Liver (tissue), 9 donors: ENCODE data around the gene SFXN5. TPM values are rescaled to one million over a fixed set of nuclear protein-coding genes. Genes with fewer than 3 reads are reported as not detected.

Experiments used
- DNase-seq: peaks from one replicate; pipeline ENCODE4 v3.0.0-alpha.2; 2017; ENCODE audit warnings: low spot score
- H3K27ac ChIP-seq, 2 donors: one replicate each; pipeline ENCODE4 v1.7.0; 2013; ENCODE audit warnings: inconsistent platforms in 2 of 2, low read length in 2 of 2, control low read depth in 1 of 2, low read depth in 1 of 2, mild to moderate bottlenecking in 1 of 2
- H3K27me3 ChIP-seq, 4 donors: one replicate each; pipeline versions ENCODE4 v1.6.1 to v1.7.0; 2013; ENCODE audit warnings: low read length in 3 of 4, inconsistent platforms in 1 of 4, mild to moderate bottlenecking in 1 of 4, moderate library complexity in 1 of 4; ENCODE audit not compliant: control insufficient read depth in 4 of 4, insufficient read depth in 4 of 4
- H3K36me3 ChIP-seq, 4 donors: one replicate each; pipeline versions ENCODE4 v1.6.1 to v1.7.0; 2013; ENCODE audit warnings: low read length in 3 of 4, mild to moderate bottlenecking in 3 of 4, low read depth in 1 of 4, moderate library complexity in 1 of 4; ENCODE audit not compliant: control insufficient read depth in 4 of 4, insufficient read depth in 3 of 4
- H3K4me1 ChIP-seq, 4 donors: one replicate each; pipeline versions ENCODE4 v1.6.1 to v1.7.0; 2013; ENCODE audit warnings: low read length in 3 of 4, mild to moderate bottlenecking in 3 of 4, moderate library complexity in 1 of 4; ENCODE audit not compliant: control insufficient read depth in 4 of 4, insufficient read depth in 4 of 4
- H3K4me3 ChIP-seq, 3 donors: one replicate each; pipeline versions ENCODE4 v1.6.1 to v1.7.0; 2013; ENCODE audit warnings: low read length in 3 of 3, control low read depth in 1 of 3, low read depth in 1 of 3, mild to moderate bottlenecking in 1 of 3
- H3K9ac ChIP-seq, 2 donors: one replicate each; pipeline ENCODE4 v1.7.0; 2013; ENCODE audit warnings: low read length in 2 of 2, mild to moderate bottlenecking in 2 of 2, moderate library complexity in 2 of 2, control low read depth in 1 of 2, low read depth in 1 of 2
- H3K9me3 ChIP-seq, 4 donors: one replicate each; pipeline versions ENCODE4 v1.6.1 to v1.7.0; 2013; ENCODE audit warnings: low read length in 3 of 4; ENCODE audit not compliant: control insufficient read depth in 4 of 4
- EGR1 ChIP-seq, 2 donors: IDR thresholded peaks; 2 replicates each; pipeline ENCODE4 v1.6.1; 2016 to 2018; ENCODE audit warnings: antibody characterized with exemption in 2 of 2, low read depth in 2 of 2
- FOXA2 ChIP-seq: IDR thresholded peaks from 2 replicates; pipeline ENCODE4 v1.6.1; 2016; ENCODE audit warnings: antibody characterized with exemption
- HNF4A ChIP-seq, 2 donors: conservative IDR thresholded peaks; 2 replicates each; pipeline ENCODE4 v1.6.1; 2016; ENCODE audit warnings: antibody characterized with exemption in 2 of 2, mild to moderate bottlenecking in 2 of 2
- JUND ChIP-seq, 2 donors: IDR thresholded peaks; 2 replicates each; pipeline ENCODE4 v1.6.1; 2016; ENCODE audit warnings: antibody characterized with exemption in 2 of 2
- MAX ChIP-seq: IDR thresholded peaks from 2 replicates; pipeline ENCODE4 v1.6.1; 2016; ENCODE audit warnings: antibody characterized with exemption
- RAD21 ChIP-seq, 2 donors: IDR thresholded peaks; 2 replicates each; pipeline ENCODE4 v1.6.1; 2016; ENCODE audit warnings: antibody characterized with exemption in 2 of 2, mild to moderate bottlenecking in 2 of 2
- RXRA ChIP-seq, 2 donors: IDR thresholded peaks; 2 replicates each; pipeline ENCODE4 v1.6.1; 2017 to 2018; ENCODE audit warnings: antibody characterized with exemption in 2 of 2, mild to moderate bottlenecking in 1 of 2
- WGBS: extraction: QIAGEN DNeasy Blood & Tissue Kit; methylation state at CpG from one replicate; pipeline ENCODE4 v1.1.7; 2013; 5-methylcytosine and 5-hydroxymethylcytosine counted together
- polyA plus RNA-seq, 2 donors: library from polyadenylated mRNA; stranded (reverse) in 1 of 2; unstranded in 1 of 2; fragments of 200-250 nt in 1 of 2; fragments of >200 nt in 1 of 2; fragmentation: Nextera tagmentation in 1 of 2; extraction: Ambion mirVana in 1 of 2; gene quantifications; one replicate each; pipeline versions ENCODE4 v1.2.1 to v1.2.3, GENCODE V29; 2013 to 2015
- total RNA-seq, 2 donors: library from RNA; depleted of rRNA; stranded (reverse); fragments of >200 nt; gene quantifications; one replicate each; pipeline ENCODE4 v1.2.3, GENCODE V29; 2014
- TF ChIP-seq, protein P1 (sequence below): IDR thresholded peaks from 2 replicates; pipeline ENCODE4 v1.6.1; 2016; ENCODE audit warnings: antibody characterized with exemption, mild to moderate bottlenecking
- TF ChIP-seq, protein P2 (sequence below): IDR thresholded peaks from 2 replicates; pipeline ENCODE4 v1.6.1; 2016; ENCODE audit warnings: antibody characterized with exemption
- donor health status: healthy.
- donor health status: healthy.
- donor health status: healthy.
- donor health status: healthy.
- donor health status: healthy.

Gene SFXN5
- total and polyA plus RNA-seq, 4 donors = 23.3 to 58.2 (median 29.5) TPM

GRCh38 chr2:73117441-73117840, 45.9 kb upstream of the SFXN5 start:
- H3K4me1 ChIP-seq = peaks cover 0 to 2% (median 1%) of the 10 kb centered on the region in 4 donors
- 84% methylated on average over 1 of the region's 1 CpG for WGBS

DNA sequence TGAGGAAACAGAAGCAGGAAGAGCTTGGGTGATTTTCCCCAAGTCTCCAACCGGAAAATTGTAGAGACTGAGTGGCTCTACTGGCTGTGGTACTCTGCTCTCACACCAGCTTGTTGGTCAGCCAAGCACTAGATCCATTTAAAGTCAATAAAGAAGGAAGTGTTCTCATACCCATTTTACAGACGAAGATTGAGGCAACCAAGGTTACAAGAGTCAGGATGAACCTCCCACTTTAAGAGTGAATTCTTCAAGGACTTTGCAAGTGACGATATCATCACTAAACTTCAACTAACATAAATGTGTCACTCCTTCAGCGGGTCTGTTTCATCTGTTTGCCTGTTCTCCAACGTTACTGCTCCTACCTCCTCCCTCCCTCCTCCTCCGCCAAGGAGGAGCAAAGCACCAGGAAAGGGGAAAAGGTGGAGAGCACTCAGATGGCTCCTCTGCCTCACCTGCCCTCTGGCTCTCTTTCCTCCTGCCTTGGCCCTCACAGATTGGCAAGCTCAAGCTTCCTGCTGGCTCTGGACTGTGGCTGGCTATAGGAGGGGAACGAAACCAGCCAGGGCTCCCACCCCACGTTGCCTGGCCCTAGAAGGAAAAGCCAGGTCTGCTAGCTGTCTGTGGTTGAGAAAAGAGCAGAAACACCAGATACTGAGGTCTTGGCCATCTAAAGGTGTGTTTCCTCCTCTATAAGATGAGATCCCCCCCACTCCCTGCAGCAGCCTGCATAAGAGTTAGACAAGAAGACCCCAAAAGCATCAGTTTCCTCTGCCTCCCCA, 44.9 kb upstream of the SFXN5 start:
- DNase-seq = no peak
- Histone ChIP-seq H3K9me3 (no peaks in the 10 kb centered on the region), H3K27me3 (no peaks in the 10 kb centered on the region), H3K27ac (no peak overlapping the region), H3K36me3 (no peaks in the 10 kb centered on the region), H3K4me1 (peaks cover 0 to 10% (median 9%) of the 10 kb centered on the region in 4 donors), H3K4me3 (no peak overlapping the region), H3K9ac (no peak overlapping the region)
- 84% methylated on average over 8 of the region's 8 CpGs for WGBS
- TF ChIP-seq FOXA2 = no peak

More at GRCh38 chr2:73117441-73117840, 45.9 kb upstream of the SFXN5 start:
- Histone ChIP-seq H3K27ac (no peak overlapping the region), H3K27me3 (no peaks in the 10 kb centered on the region), H3K4me3 (no peak overlapping the region), H3K9me3 (no peaks in the 10 kb centered on the region), H3K9ac (no peak overlapping the region), H3K36me3 (no peaks in the 10 kb centered on the region)
- no peak for TF ChIP-seq JUND (IDR thresholded peaks at IDR 0.05)
- TF ChIP-seq, protein P1, sequence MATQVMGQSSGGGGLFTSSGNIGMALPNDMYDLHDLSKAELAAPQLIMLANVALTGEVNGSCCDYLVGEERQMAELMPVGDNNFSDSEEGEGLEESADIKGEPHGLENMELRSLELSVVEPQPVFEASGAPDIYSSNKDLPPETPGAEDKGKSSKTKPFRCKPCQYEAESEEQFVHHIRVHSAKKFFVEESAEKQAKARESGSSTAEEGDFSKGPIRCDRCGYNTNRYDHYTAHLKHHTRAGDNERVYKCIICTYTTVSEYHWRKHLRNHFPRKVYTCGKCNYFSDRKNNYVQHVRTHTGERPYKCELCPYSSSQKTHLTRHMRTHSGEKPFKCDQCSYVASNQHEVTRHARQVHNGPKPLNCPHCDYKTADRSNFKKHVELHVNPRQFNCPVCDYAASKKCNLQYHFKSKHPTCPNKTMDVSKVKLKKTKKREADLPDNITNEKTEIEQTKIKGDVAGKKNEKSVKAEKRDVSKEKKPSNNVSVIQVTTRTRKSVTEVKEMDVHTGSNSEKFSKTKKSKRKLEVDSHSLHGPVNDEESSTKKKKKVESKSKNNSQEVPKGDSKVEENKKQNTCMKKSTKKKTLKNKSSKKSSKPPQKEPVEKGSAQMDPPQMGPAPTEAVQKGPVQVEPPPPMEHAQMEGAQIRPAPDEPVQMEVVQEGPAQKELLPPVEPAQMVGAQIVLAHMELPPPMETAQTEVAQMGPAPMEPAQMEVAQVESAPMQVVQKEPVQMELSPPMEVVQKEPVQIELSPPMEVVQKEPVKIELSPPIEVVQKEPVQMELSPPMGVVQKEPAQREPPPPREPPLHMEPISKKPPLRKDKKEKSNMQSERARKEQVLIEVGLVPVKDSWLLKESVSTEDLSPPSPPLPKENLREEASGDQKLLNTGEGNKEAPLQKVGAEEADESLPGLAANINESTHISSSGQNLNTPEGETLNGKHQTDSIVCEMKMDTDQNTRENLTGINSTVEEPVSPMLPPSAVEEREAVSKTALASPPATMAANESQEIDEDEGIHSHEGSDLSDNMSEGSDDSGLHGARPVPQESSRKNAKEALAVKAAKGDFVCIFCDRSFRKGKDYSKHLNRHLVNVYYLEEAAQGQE = no peak
- no peak for TF ChIP-seq RAD21 (IDR thresholded peaks at IDR 0.05)
- TF ChIP-seq RXRA (IDR thresholded peaks at IDR 0.05) = no peak
- TF ChIP-seq MAX = no peak
- TF ChIP-seq HNF4A (conservative IDR thresholded peaks at IDR 0.05) = no peak
- TF ChIP-seq EGR1 (IDR thresholded peaks at IDR 0.05; ENCODE audit: low read depth in 2 of 2) = no peak
- TF ChIP-seq, protein P2, sequence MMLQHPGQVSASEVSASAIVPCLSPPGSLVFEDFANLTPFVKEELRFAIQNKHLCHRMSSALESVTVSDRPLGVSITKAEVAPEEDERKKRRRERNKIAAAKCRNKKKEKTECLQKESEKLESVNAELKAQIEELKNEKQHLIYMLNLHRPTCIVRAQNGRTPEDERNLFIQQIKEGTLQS = no peak
- no peak for DNase-seq

DNA sequence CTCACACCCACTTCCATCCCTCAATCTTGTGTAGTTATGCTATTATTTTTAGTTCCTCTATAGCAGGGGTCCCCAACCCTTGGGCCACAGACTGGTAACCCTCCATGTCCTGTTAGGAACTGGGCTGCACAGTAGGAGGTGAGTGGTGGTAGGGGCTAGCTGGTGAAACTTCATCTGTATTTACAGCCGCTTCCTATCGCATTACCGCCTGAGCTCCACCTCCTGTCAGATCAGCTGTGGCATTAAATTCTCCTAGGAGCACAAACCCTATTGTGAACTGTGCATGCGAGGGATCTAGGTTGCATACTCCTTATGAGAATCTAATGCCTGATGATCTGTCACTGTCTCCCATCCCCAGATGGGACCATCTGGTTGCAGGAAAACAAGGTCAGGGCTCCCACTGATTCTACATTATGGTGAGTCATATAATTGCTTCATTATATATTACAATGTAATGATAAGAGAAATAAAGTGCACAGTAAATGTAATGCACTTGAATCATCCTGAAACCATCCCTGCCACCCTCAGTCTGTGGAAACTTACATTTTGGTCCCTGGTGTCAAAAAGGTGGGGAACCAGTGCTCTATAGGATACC, 42.9 kb upstream of the SFXN5 start:
- Histone ChIP-seq H3K27ac (no peak overlapping the region), H3K36me3 (no peaks in the 10 kb centered on the region), H3K4me3 (no peak overlapping the region), H3K27me3 (no peaks in the 10 kb centered on the region), H3K9me3 (no peaks in the 10 kb centered on the region), H3K9ac (no peak overlapping the region), H3K4me1 (peaks cover 2 to 13% (median 11%) of the 10 kb centered on the region in 4 donors)
- no peak for TF ChIP-seq RXRA (IDR thresholded peaks at IDR 0.05)
- no peak for TF ChIP-seq HNF4A (conservative IDR thresholded peaks at IDR 0.05)
- no peak for DNase-seq
- WGBS = 97% methylated on average over 4 of the region's 4 CpGs
